Measurements from ENCODE around the gene SGCA. TPM values are rescaled to one million over a fixed set of nuclear protein-coding genes. Genes with fewer than 3 reads are reported as not detected.

Gene SGCA
- total and polyA plus RNA-seq, 10 of the 15 experiments (the other 5 are each of a cell fraction or from before 2014, with no cell fraction given) = 0.13 to 2.2 (median 0.50) TPM; not detected in 2

DNA sequence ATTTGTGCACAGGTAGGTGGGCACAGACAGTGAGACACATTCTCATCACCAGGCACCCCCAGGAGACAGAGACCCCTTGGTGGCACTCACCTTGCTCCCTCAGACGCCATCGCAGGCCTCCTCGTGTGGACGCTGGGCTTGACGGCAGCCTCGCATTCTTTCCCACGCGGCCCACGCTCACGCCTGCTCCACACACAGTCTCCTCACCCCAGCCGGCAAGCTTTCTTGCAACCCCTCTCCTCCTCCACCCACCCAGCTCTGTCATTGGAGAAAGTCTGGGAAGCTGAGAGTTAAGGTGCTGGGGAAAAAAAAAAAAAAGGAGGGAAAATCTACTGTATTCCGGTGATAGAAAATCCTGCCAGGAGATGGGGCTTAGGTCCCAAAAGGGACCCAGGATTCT lies 14.8 kb downstream of the SGCA start:
- no peak for ATAC-seq
- RAD21 ChIA-PET (ENCODE audit: unreplicated experiment) = interaction anchor here (1.7 kb wide), 1 partner anchor 11 kb away, joined by 8 read pairs; no protein-coding TSS in a partner anchor
- BruUV-seq (replicated peaks) = no TSS peak
- TF ChIP-seq STAT1 (conservative IDR thresholded peaks at IDR 0.05) (no peak), SRF (IDR thresholded peaks at IDR 0.05; ENCODE audit: low read depth in 2 of 2, low read length in 2 of 2) (no peak), NR2C1 (IDR thresholded peaks at IDR 0.05) (no peak), TCF12 (IDR thresholded peaks at IDR 0.05; ENCODE audit: low read depth, low read length) (no peak), SMC3 (IDR thresholded peaks at IDR 0.05; ENCODE audit: borderline replicate concordance, low read length) (no peak), NR2F1 (conservative IDR thresholded peaks at IDR 0.05) (no peak)
- TF ChIP-seq, protein P1, sequence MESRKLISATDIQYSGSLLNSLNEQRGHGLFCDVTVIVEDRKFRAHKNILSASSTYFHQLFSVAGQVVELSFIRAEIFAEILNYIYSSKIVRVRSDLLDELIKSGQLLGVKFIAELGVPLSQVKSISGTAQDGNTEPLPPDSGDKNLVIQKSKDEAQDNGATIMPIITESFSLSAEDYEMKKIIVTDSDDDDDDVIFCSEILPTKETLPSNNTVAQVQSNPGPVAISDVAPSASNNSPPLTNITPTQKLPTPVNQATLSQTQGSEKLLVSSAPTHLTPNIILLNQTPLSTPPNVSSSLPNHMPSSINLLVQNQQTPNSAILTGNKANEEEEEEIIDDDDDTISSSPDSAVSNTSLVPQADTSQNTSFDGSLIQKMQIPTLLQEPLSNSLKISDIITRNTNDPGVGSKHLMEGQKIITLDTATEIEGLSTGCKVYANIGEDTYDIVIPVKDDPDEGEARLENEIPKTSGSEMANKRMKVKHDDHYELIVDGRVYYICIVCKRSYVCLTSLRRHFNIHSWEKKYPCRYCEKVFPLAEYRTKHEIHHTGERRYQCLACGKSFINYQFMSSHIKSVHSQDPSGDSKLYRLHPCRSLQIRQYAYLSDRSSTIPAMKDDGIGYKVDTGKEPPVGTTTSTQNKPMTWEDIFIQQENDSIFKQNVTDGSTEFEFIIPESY (IDR thresholded peaks at IDR 0.05) = no peak
- no peaks in the 10 kb centered on the region for H3K9me3 ChIP-seq (replicated peaks; ENCODE audit: control insufficient read depth, insufficient read depth, low read length)
- intact Hi-C loops (cut with micrococcal nuclease; ENCODE audit: unreplicated experiment) = no loop called here
- H2AFZ ChIP-seq (ENCODE audit: control insufficient read depth, low read depth, low read length) = no peak overlapping the region
- in situ Hi-C loops (cut with MboI) = no loop called here
- no peak overlapping the region for H3K4me2 ChIP-seq (ENCODE audit: control insufficient read depth, insufficient read depth)
- H3K27ac ChIP-seq (ENCODE audit: control insufficient read depth, insufficient read depth) = no peak overlapping the region
- peaks cover 25% of the 10 kb centered on the region for H3K4me1 ChIP-seq (ENCODE audit: control insufficient read depth, insufficient read depth, low read length)
- H4K20me1 ChIP-seq (ENCODE audit: control insufficient read depth, insufficient read depth) = no peaks in the 10 kb centered on the region
- POLR2A ChIA-PET = interaction anchor here (0.6 kb wide), 1 partner anchor 50 kb away, joined by 4 read pairs; no protein-coding TSS in a partner anchor
- CTCF ChIA-PET = interaction anchor here (1.0 to 3.3 kb wide), 4 partner anchors 11 to 86 kb away, joined by 3 to 14 read pairs (median 6); no protein-coding TSS in a partner anchor
- H3K4me3 ChIP-seq = no peak overlapping the region
- no peak for DNase-seq (ENCODE audit: low read depth, low spot score)
- H3K79me2 ChIP-seq (ENCODE audit: control insufficient read depth, insufficient read depth, low read length) = no peaks in the 10 kb centered on the region
- peaks cover 0 to under 1% of the 10 kb centered on the region in 2 experiments; a peak in 1 of 4 replicates for H3K36me3 ChIP-seq (ENCODE audit: control insufficient read depth in 2 of 2, insufficient read depth in 2 of 2, low read length in 1 of 2)
- SMC1A ChIA-PET (ENCODE audit: uncharacterized antibody, unreplicated experiment) = no interaction called here
- no peak for FAIRE-seq
- no peaks in the 10 kb centered on the region for H3K27me3 ChIP-seq (replicated peaks in 1 of 2; ENCODE audit: control insufficient read depth in 2 of 2, insufficient read depth in 2 of 2, low read length in 1 of 2)
- 79% methylated on average over 12 of the region's 12 CpGs for WGBS (ENCODE audit: insufficient coverage, insufficient replicate concordance, low lambda C conversion rate, missing lambda C conversion rate)
- no peak overlapping the region for H3K9ac ChIP-seq (ENCODE audit: control insufficient read depth, insufficient read depth, low read length)

Data from GM12878 (cell line).